GM21423 (cell line): Measurements from ENCODE around the gene MBD4.

Source experiments
- ATAC-seq: cut with Tn5 transposase; IDR thresholded peaks from one replicate; pipeline ENCODE4 v1.9.1; 2021; ENCODE audit warnings: mild to moderate bottlenecking, moderate library complexity; ENCODE audit not compliant: unreplicated experiment

The MBD4 gene

DNA sequence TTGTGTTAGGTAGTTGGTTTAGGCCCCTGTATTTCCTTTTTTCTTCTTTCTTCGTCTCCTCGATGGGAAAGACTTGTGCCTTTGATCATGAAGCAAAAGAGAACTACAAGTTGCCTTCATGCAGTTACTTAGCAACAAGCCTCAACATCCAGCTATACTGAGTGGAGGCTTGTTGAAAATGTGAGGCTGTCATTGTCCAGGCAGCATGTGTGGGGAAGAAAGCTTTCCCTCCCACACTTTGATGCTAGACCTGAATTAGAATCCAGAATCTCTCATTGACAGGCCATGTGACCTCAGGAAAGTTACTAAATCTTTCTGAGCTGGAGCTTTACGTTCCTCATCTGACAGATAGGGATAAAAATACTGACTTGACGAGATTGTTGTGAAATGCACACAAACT is 24.0 kb upstream of the MBD4 start:
- no peak for ATAC-seq

- no peak for ATAC-seq
Measured at GRCh38 chr3:129463094-129463493, 23.3 kb upstream of the MBD4 start.

GRCh38 chr3:129462361-129462968 is 22.7 kb upstream of the MBD4 start:
- no peak for ATAC-seq

DNA sequence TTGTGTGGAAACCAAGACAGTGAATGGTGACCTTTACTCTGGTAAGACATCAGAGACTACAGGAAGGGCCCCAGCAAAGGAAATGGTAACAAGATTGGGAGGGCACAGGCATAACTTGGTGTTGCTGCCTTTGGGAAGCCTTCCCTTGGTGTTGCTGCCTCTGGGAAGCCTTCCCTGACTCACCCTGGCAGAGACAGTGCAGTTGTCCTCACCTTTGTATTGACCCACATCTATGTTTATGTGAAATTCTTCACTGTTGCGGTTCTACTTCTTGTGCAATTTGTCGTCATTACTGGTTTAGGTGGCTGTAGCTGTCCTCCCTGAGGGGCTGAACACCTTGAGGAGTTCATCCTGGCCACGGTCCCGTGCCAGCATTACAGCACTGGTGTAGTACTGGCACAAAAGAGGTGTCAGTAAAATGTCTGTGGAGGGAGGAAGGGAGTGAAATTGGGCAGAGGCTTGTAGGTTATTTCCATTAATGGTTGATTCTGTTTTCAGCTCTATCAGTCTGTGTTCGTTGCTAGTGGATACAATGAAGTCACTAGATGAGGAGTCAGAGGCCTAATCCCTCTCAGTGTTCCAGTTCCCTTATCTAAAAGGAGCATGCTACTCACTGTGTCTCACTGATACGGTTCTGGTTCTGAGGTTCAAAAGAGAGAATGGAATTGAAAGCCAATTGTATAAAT is 21.9 kb upstream of the MBD4 start:
- no peak for ATAC-seq

GRCh38 chr3:129461022-129461421 is 21.3 kb upstream of the MBD4 start:
- ATAC-seq = no peak

DNA sequence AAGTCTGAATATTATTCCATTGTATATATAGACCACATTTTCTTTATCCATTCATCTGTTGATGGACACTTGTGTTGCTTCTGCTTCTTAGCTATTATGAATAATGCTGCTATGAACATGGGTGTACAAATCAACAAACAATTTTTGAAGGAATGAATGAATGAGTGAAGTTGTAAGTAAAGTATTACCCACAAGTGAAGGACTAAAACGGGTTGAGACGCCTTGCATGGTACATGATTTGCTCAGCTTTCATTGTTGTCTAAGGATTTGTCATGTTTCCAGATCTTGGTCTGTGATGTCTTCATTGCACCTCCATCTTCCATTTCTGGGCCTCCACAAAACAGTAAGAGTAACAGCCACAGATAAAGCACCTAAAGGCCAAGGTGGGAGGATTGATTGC is 20.8 kb upstream of the MBD4 start:
- ATAC-seq = no peak

- no peak for ATAC-seq
Measured at GRCh38 chr3:129460155-129460554, 20.4 kb upstream of the MBD4 start.

DNA sequence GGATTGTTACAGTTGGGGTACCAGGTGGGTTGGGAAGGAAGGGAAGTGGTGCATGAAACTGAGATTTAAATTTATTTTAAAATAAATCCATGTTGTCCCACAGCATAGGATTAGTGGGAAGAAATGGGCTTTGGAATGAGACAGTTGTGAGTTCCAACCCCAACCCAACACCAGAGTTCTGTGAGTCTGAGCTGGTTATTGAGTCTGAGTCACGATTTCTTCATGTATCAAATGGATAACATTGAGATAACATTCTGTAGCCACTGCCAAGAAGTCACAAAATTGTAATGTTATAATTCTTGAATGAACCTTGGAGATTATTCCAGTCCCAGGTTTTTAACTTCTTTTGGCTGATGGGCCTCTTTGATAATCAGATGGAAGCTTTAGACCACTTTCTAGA is 14.0 kb upstream of the MBD4 start:
- ATAC-seq = no peak

- ATAC-seq = no peak
Measured at GRCh38 chr3:129449279-129450115, 9.7 kb upstream of the MBD4 start.

DNA sequence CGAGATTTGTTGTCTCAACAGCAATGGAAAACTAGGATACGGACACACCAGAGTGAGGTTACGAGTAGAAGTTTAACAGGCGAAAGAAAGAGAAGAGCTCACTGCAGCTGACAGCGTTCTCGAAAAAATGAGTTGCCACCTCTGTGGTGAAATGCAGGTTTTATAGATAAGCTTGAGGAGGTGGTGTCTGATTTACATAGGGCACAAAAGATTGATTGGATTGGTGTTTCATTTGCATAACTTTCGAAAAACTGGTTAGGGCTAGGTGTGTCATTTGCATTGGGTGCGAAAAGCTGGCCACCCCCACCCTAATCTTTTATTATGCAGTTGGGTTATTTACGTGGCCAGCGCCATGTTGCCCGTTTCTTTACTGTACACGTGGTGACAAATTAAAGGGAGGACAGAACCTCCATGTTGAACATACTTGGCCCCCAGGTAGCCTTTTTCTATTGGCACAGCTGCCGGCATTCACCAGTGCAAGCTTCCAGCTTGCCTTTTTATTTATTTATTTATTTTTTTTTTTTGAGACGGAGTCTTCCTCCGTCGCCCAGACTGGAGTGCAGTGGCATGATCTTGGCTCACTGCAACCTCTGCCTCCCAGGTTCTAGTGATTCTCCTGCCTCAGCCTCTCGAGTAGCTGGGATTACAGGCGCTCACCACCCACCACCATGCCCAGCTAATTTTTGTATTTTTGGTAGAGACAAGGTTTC is 8.6 kb upstream of the MBD4 start:
- ATAC-seq = no peak

GRCh38 chr3:129446926-129447325 is 7.2 kb upstream of the MBD4 start:
- ATAC-seq = no peak

- ATAC-seq = no peak
Measured at GRCh38 chr3:129445471-129445870, 5.7 kb upstream of the MBD4 start.

DNA sequence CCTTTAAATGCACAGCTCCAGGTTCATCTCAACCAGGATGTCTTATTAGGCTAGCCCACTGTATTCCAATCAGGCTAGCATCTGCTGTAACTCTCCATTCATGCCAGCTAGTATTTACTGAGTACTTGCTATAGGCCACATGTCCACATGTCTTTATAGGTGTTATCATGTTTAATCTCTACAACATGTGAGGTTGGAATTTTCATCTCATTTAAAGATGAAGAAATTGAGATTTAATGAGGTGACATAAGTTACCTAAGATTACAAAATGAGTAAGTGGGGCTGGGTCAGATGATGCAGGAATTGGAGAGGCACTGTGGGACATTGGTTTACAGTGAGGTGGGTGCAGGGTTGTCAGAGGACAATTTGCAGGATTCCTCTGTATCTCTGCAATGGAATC is 3.2 kb upstream of the MBD4 start:
- no peak for ATAC-seq

DNA sequence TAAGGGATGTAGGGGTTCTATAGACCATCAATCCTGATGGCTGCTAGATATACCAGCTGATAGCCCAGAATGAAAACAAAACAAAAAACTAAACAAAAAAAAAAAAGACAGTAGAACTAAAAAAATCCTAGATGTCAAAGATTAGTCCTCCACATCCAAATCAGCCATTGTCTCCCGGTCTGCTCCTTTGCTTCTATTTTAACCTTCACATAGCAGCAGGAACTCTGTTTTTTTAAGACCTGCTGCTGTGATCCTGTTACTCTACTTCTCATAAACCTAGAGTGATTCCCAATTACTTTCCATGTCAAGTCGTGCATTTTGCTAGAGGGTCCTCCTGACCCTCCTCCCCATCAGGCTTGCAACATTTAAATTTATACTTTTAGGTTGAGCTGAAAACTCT is 2.7 kb upstream of the MBD4 start:
- ATAC-seq = no peak

DNA sequence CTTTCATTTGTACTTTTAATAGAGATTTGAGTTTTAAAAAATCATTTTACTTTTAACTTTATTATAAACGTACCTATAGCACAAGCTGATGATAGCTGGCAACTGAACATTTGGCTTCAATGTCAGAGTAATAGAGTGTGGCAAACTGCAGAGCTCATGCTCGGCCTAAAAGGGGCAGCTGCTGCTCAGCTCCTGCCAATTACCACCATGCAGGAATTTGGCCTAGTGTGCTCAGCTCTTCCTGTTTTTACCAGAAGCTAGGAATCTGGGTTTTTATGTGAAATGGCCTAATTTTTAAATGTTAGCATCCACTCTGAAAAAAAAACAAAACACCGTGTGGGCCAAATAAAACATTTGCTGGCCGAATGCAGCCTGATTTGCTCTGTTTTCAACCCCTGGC is 2.0 kb upstream of the MBD4 start:
- no peak for ATAC-seq

- ATAC-seq = no peak
Measured at GRCh38 chr3:129441215-129441614, 1.5 kb upstream of the MBD4 start.

DNA sequence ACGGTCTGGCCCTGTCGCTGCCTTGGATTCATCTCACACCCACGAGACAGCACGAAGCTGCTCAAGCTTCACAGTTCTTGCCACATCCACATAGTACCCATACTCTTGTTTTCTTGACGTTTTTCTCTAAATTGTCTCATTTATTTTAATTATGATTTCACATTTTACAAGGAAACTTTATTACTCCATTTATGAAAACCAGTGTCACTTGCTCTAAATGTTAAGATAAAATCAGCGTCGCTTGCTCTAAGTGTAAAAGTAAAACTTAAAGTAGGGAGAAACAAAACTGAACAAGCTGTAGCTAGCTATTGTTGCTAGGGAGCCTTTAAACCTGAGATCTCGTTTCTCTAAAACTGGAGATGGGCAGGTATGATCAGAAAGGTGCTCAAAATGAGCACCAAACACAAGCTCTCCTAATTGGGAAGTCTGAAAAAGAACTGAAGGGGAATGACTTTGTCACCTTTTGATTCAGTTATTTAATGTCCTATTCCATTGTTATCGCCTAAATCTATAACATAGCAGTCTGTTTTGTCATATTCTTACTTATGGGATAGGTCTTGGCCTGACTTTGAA is 956 bp upstream of the MBD4 start:
- no peak for ATAC-seq

DNA sequence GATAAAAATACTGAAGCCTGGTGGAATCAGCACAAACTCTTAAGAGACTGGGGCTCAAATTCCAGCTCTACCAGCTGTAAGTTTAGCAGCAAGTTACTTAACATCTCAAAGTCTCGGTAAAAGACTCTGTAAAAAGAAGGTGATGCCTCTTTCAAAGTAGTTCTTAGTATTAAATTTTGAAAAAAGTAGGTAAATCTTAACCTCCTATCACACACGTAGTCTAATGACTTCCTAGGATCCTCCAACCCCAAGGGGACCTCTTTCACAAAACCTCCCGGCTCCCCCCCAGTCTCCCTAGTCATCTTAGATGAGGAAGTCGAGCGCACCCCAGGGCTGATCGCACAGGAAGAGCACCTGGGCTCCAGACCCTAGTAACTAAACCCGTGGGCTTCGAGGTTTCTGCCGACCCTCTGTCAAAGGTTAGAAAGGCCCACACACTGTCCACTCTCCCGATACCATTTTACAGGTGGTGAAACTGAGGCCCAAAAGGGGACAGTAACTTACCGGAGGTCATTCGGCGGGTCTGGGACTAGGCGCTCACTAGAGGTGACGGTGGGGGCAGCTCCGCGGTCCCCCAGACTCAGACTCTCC is 427 bp downstream of the MBD4 start:
- peak; percentile 17 for ATAC-seq

- ATAC-seq = no peak
Measured at GRCh38 chr3:129435367-129435766, 4.4 kb downstream of the MBD4 start.

DNA sequence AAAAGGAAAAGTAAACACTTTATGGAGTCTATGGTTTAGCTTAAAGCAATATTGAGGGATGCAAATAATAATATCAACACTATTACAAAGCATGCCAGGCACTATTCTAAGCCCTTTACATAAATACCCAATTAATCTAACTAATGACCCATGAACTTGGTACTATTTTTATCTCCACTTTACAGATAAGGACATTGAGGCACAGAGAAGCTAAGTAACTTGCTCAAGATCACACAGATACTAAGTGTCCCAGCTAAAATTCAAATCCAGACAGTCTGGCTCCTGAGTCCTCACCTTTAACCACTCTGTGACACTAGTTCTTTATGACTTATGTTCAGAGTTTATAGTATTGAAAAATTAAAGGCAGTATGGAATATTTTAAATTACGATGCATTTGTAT is 5.6 kb downstream of the MBD4 start:
- no peak for ATAC-seq

DNA sequence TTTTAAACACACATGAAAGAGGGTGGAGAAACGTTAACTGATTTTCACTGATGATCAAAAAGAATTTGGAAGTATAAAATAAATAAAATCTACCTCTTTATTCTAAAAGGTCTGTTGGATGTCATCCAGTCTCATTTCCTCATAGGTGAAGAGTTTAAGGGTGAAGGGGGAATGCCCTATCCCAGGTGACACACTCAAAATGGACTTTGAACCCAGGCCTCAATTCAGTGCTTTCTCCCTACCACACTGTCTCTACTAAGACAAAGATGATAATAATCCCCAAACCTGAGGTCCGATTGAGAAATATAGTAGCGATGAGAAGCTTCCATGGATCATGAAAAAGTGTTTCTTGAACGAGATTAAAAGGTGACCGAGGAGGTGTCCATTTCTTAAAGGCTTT is 6.2 kb downstream of the MBD4 start:
- ATAC-seq = no peak
